Endodermal cell (in vitro differentiated cells): ENCODE measurements around the gene KCNMA1. TPM values are rescaled to one million over a fixed set of nuclear protein-coding genes. Genes with fewer than 3 reads are reported as not detected.

Experiments
- DNase-seq: peaks from one replicate; pipeline ENCODE4 v3.0.0-alpha.2; 2017
- H3K27ac ChIP-seq: 2 replicates; pipeline ENCODE4 v1.5.1; 2013; ENCODE audit warnings: mild to moderate bottlenecking, low read depth, low read length, moderate library complexity
- H3K27me3 ChIP-seq: 2 replicates; pipeline ENCODE4 v1.6.1; 2013; ENCODE audit warnings: mild to moderate bottlenecking, low read length, moderate library complexity; ENCODE audit not compliant: insufficient read depth, control insufficient read depth, poor library complexity, severe bottlenecking
- H3K36me3 ChIP-seq: 2 replicates; pipeline ENCODE4 v1.7.0; 2013; ENCODE audit warnings: mild to moderate bottlenecking, low read length, moderate library complexity; ENCODE audit not compliant: control insufficient read depth, insufficient read depth
- H3K4me1 ChIP-seq: one replicate; pipeline ENCODE4 v1.7.0; 2013; ENCODE audit warnings: low read length; ENCODE audit not compliant: control insufficient read depth, insufficient read depth
- H3K4me3 ChIP-seq: 2 replicates; pipeline ENCODE4 v1.5.1; 2013; ENCODE audit warnings: mild to moderate bottlenecking, low read length, moderate library complexity
- H3K9ac ChIP-seq: 2 replicates; pipeline ENCODE4 v1.6.1; 2013; ENCODE audit warnings: mild to moderate bottlenecking, low read length, moderate library complexity; ENCODE audit not compliant: poor library complexity, severe bottlenecking; ENCODE audit errors: extremely low read depth
- H3K9me3 ChIP-seq: 2 replicates; pipeline ENCODE4 v1.6.1; 2013; ENCODE audit warnings: mild to moderate bottlenecking, low read length, moderate library complexity; ENCODE audit not compliant: control insufficient read depth
- H3K27ac Mint-ChIP-seq: 2 replicates; pipeline ENCODE4 v1.8.0; 2020; ENCODE audit warnings: mixed read lengths
- H3K27me3 Mint-ChIP-seq: 2 replicates; pipeline ENCODE4 v1.8.0; 2021; ENCODE audit warnings: mild to moderate bottlenecking, mixed read lengths; ENCODE audit not compliant: insufficient read depth
- H3K36me3 Mint-ChIP-seq: 2 replicates; pipeline ENCODE4 v1.8.0; 2020; ENCODE audit warnings: low read depth, mixed read lengths
- H3K4me1 Mint-ChIP-seq: 2 replicates; pipeline ENCODE4 v1.8.0; 2020; ENCODE audit warnings: mixed read lengths
- H3K4me3 Mint-ChIP-seq: 2 replicates; pipeline ENCODE4 v1.8.0; 2020; ENCODE audit warnings: mild to moderate bottlenecking, moderate library complexity, mixed read lengths
- H3K9me3 Mint-ChIP-seq: 2 replicates; pipeline ENCODE4 v1.8.0; 2020; ENCODE audit warnings: mild to moderate bottlenecking, mixed read lengths
- CTCF ChIP-seq: fragments of 200-600 bp; sonication (generic); conservative IDR thresholded peaks from 2 replicates; pipeline ENCODE4 v1.5.0; 2021; ENCODE audit warnings: antibody characterized with exemption, mild to moderate bottlenecking
- WGBS, 2 experiments: methylation state at CpG; one replicate each; pipeline versions ENCODE4 v1.1.5 to v1.1.7; 2013; ENCODE audit warnings: missing lambda C conversion rate in 2 of 2, mixed read lengths in 1 of 2; ENCODE audit not compliant: insufficient coverage in 1 of 2, insufficient read length in 1 of 2; 5-methylcytosine and 5-hydroxymethylcytosine counted together
- total RNA-seq, 2 donors: library from RNA; stranded (reverse); fragmentation: NEBNext Ultra II Directional in 1 of 2; extraction: Animal tissue kit (Norgen Biotek cat#: 25700) in 1 of 2; gene quantifications; 2 replicates in 1 of 2; 3 replicates in 1 of 2; pipeline ENCODE4 v1.2.1, GENCODE V29; 2021

Gene KCNMA1
- total RNA-seq, 2 donors from 2014 or later: 0.55 to 1.3 TPM

- WGBS, 2 experiments: 90 to 94% methylated on average over 2 of the region's 2 CpGs
- no peak overlapping the region for H3K9ac ChIP-seq
- Mint-ChIP-seq H3K27ac (no peak overlapping the region), H3K4me3 (no peak overlapping the region), H3K36me3 (no peaks in the 10 kb centered on the region), H3K9me3 (no peaks in the 10 kb centered on the region), H3K27me3 (no peaks in the 10 kb centered on the region), H3K4me1 (peaks cover 1% of the 10 kb centered on the region)
- no peak for DNase-seq
- H3K36me3 ChIP-seq: no peaks in the 10 kb centered on the region
- H3K9me3 ChIP-seq: no peaks in the 10 kb centered on the region
- TF ChIP-seq CTCF: no peak
- no peaks in the 10 kb centered on the region for H3K27me3 ChIP-seq
- H3K4me1 ChIP-seq: no peaks in the 10 kb centered on the region
- no peak overlapping the region for H3K4me3 ChIP-seq
- no peak overlapping the region for H3K27ac ChIP-seq
Measured at GRCh38 chr10:77472146-77472545, 165.5 kb downstream of the KCNMA1 start.

- H3K9ac ChIP-seq: no peak overlapping the region
- H3K36me3 Mint-ChIP-seq: no peaks in the 10 kb centered on the region
- H3K27ac Mint-ChIP-seq: no peak overlapping the region
- no peaks in the 10 kb centered on the region for H3K9me3 Mint-ChIP-seq
- TF ChIP-seq CTCF: no peak
- no peak for DNase-seq
- H3K4me1 Mint-ChIP-seq: peaks cover 1% of the 10 kb centered on the region
- H3K9me3 ChIP-seq: no peaks in the 10 kb centered on the region
- no peaks in the 10 kb centered on the region for H3K4me1 ChIP-seq
- H3K4me3 ChIP-seq: no peak overlapping the region
- H3K4me3 Mint-ChIP-seq: no peak overlapping the region
- no peak overlapping the region for H3K27ac ChIP-seq
- H3K27me3 ChIP-seq: no peaks in the 10 kb centered on the region
- WGBS, 2 experiments: 78 to 93% methylated on average over 1 to 2 of the region's 2 CpGs
- H3K27me3 Mint-ChIP-seq: no peaks in the 10 kb centered on the region
- H3K36me3 ChIP-seq: no peaks in the 10 kb centered on the region
Measured at GRCh38 chr10:77471069-77471536, 166.5 kb downstream of the KCNMA1 start.

GRCh38 chr10:77467422-77467963 lies 170.1 kb downstream of the KCNMA1 start:
- Histone ChIP-seq H3K9ac (no peak overlapping the region), H3K27ac (no peak overlapping the region), H3K4me3 (no peak overlapping the region), H3K4me1 (peaks cover 6% of the 10 kb centered on the region), H3K27me3 (no peaks in the 10 kb centered on the region), H3K9me3 (no peaks in the 10 kb centered on the region), H3K36me3 (no peaks in the 10 kb centered on the region)
- Mint-ChIP-seq H3K9me3 (no peaks in the 10 kb centered on the region), H3K27me3 (no peaks in the 10 kb centered on the region), H3K4me1 (peaks cover 16% of the 10 kb centered on the region), H3K4me3 (no peak overlapping the region), H3K27ac (no peak overlapping the region), H3K36me3 (no peaks in the 10 kb centered on the region)
- WGBS, 2 experiments: 92 to 94% methylated on average over 5 to 6 of the region's 6 CpGs
- DNase-seq: no peak
- no peak for TF ChIP-seq CTCF
